ENCODE measurements around the gene GABARAP.
A peak's percentile ranks its signal among the peaks of the same experiment; 100 is the strongest.

GABARAP gene

DNA sequence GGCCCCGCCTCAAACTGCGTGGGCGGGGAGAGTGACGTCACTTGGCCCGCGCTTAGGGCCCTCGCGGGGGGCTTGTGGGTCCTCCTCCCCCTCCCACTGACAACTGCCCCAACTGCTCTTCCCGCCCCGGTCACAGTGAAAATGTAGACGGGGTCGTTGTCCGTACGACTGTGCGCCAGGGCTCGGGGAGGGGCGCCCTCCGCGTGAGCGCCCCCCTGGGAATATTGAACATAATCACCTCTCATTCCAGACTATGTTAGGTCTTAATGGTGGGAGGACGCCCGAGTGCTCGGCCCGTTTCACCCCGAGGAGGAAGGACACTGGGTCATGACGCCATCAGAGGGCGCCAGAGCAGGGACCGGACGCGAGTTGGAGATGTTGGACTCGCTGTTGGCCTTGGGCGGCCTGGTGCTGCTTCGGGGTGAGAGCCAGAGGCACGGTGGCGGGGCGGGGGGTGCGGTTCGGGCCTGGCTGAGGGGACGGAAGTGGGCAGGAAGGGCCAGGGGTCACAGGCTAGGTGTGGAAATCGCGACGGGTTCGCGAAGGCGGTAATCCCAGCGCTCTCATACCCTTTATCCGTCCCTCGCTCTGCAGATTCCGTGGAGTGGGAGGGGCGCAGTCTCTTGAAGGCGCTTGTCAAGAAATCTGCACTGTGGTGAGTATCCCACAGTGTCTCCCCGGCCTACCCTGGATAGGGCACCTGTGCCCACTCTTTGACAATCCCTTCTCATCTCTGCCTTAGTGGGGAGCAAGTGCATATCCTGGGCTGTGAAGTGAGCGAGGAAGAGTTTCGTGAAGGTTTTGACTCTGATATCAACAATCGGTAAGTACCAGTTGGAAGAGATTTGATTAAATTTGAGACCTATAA lies 10.2 kb upstream of the GABARAP start, which contains the start of gene ELP5:
ELP5 (plus strand) TSS at position 40 of the 868 bp plus-strand sequence; CDS start at position 376, 336 bp downstream.
- TF ChIP-seq, protein P1, sequence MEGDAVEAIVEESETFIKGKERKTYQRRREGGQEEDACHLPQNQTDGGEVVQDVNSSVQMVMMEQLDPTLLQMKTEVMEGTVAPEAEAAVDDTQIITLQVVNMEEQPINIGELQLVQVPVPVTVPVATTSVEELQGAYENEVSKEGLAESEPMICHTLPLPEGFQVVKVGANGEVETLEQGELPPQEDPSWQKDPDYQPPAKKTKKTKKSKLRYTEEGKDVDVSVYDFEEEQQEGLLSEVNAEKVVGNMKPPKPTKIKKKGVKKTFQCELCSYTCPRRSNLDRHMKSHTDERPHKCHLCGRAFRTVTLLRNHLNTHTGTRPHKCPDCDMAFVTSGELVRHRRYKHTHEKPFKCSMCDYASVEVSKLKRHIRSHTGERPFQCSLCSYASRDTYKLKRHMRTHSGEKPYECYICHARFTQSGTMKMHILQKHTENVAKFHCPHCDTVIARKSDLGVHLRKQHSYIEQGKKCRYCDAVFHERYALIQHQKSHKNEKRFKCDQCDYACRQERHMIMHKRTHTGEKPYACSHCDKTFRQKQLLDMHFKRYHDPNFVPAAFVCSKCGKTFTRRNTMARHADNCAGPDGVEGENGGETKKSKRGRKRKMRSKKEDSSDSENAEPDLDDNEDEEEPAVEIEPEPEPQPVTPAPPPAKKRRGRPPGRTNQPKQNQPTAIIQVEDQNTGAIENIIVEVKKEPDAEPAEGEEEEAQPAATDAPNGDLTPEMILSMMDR (IDR thresholded peaks at IDR 0.05; ENCODE audit: extremely low read depth, missing control alignments): peak; percentile 16
- DNase-seq (ENCODE audit: low spot score): peak; percentile 91

DNA sequence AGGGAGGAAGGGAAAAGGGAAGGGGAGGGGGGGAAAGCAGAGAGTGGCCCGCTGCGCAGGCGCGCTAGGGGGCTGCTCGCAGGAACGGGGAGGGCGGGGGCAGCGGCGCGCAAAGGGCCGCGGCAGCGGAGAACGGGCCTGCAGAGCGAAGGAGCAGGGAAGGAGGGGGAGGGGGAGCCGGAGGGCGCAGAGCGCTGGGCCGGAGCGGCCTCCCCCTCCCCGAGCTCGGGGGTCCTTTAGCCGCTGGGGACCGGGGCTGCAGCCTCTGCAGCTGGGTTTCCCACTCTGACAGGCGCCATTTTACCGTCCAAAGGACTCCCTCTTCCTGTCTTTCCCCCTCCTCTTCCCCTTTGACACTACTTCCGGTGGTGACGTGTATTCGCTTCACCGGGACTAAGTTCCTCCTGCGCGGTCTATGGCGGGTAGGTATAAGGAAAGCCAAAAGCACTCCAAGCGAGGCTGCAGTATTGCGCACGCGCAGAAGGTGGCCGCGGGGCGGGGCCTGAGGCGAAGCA lies 9.5 kb upstream of the GABARAP start, which contains the start of gene CTDNEP1:
CTDNEP1 (minus strand) TSS at position 74 of the 515 bp plus-strand sequence. CDS start 438 bp downstream, outside the sequence.
- TF ChIP-seq, protein P1 (IDR thresholded peaks at IDR 0.05; ENCODE audit: extremely low read depth, missing control alignments): no peak
- DNase-seq (ENCODE audit: low spot score): peak; percentile 98

DNA sequence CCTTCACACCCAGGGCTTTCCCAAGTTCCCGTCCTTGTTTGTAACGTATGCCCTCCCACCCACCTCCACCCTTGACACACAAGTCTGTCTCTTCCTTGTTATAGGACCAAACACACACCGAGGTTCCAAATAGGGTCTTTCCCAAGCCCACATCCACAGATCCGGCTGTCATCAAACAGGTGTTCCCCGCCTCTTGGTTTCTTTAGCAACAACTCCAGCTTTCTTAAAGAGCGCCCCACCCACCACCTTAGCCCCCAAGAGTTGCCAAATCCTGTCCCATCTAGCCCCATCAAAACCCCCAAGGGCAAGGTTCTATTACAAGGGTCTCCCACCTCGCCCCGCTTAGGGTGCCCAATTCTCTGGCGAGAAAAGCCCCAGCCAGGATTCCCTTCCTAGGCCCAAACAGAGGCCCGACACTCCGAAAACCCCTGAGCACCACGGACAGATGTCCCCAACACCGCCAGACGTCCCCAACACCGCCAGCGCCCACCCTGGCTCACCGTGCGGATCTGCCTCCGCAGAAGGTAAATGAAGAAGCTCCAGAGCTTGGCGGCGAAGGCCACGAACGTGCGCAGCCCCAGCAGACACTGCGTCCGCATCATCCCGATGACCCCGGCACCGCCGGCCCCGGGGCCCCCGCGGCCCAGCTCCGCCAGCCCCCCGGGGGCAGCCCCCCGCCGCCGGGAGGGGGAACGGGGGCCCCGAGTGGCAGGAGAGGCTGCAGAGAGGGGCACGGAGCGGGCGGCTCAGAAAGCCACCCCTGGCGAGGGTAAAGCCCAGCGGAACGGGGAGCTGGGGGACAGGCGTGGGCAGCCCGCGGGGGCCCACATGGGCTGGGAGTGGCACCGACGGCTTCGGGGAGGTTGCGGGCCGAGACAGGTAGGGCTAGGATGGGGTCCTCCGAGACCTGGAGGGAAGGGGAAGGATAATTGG lies 8.7 kb upstream of the GABARAP start:
- TF ChIP-seq, protein P1 (IDR thresholded peaks at IDR 0.05; ENCODE audit: extremely low read depth, missing control alignments): no peak
- no peak for DNase-seq (ENCODE audit: low spot score)

GRCh38 chr17:7249830-7250229 lies 7.6 kb upstream of the GABARAP start:
- no peak for DNase-seq (ENCODE audit: low spot score)
- TF ChIP-seq, protein P1 (IDR thresholded peaks at IDR 0.05; ENCODE audit: extremely low read depth, missing control alignments): no peak

GRCh38 chr17:7249214-7249613 lies 7.0 kb upstream of the GABARAP start:
- TF ChIP-seq, protein P1 (IDR thresholded peaks at IDR 0.05; ENCODE audit: extremely low read depth, missing control alignments): no peak
- DNase-seq (ENCODE audit: low spot score): no peak

GRCh38 chr17:7248796-7249195 lies 6.5 kb upstream of the GABARAP start:
- DNase-seq (ENCODE audit: low spot score): no peak
- TF ChIP-seq, protein P1 (IDR thresholded peaks at IDR 0.05; ENCODE audit: extremely low read depth, missing control alignments): no peak

Data from GM20000 (cell line).